Calu3 (cell line): Measurements from ENCODE around the gene MGMT. TPM values are rescaled to one million over a fixed set of nuclear protein-coding genes. Genes with fewer than 3 reads are reported as not detected.

Experiments used
- BruUV-seq: library from RNA; stranded (reverse); fragments of 400-500 nt; replicated peaks from 2 replicates; lab custom pipeline; 2021; lab: Mats Ljungman, UMichigan
- CTCF ChIA-PET: fragments of 300-600 bp; sonication (Branson Sonifier 250); formaldehyde crosslinking; loops from one replicate; lab custom pipeline; 2022; ENCODE audit warnings: antibody characterized with exemption; lab: Charles Lee
- DNase-seq: peaks from one replicate; pipeline ENCODE4 v3.0.0; 2022
- H3K27ac Mint-ChIP-seq: one replicate; pipeline ENCODE4 v1.8.0; 2022; ENCODE audit warnings: mixed read lengths; ENCODE audit not compliant: unreplicated experiment
- H3K27me3 Mint-ChIP-seq: one replicate; pipeline ENCODE4 v1.8.0; 2022; ENCODE audit warnings: mixed read lengths; ENCODE audit not compliant: unreplicated experiment
- H3K36me3 Mint-ChIP-seq: one replicate; pipeline ENCODE4 v1.8.0; 2022; ENCODE audit warnings: mild to moderate bottlenecking, moderate library complexity, mixed read lengths; ENCODE audit not compliant: insufficient read depth, unreplicated experiment
- H3K4me1 Mint-ChIP-seq: one replicate; pipeline ENCODE4 v1.8.0; 2022; ENCODE audit warnings: mild to moderate bottlenecking, low read depth, mixed read lengths; ENCODE audit not compliant: unreplicated experiment
- H3K4me3 Mint-ChIP-seq: one replicate; pipeline ENCODE4 v1.8.0; 2022; ENCODE audit warnings: mild to moderate bottlenecking, low read depth, moderate library complexity, mixed read lengths; ENCODE audit not compliant: unreplicated experiment
- H3K9me3 Mint-ChIP-seq: one replicate; pipeline ENCODE4 v1.8.0; 2022; ENCODE audit warnings: low read depth, mixed read lengths; ENCODE audit not compliant: unreplicated experiment
- intact Hi-C: fragments of 100-400 bp; cut with micrococcal nuclease; formaldehyde crosslinking; loops from one replicate; pipeline ENCODE4 v1.10.0; 2022; ENCODE audit not compliant: unreplicated experiment
- total RNA-seq: library from RNA; stranded (reverse); gene quantifications from 2 replicates; pipeline ENCODE4 v1.2.3, GENCODE V29; 2022
- TF ChIP-seq, protein P1 (sequence below): fragments of 200-600 bp; IDR thresholded peaks from one replicate; pipeline ENCODE4 v1.8.0; 2022; ENCODE audit warnings: antibody characterized with exemption; ENCODE audit not compliant: unreplicated experiment

MGMT gene
- total RNA-seq, 1 experiment from 2014 or later = 8.3 TPM

DNA sequence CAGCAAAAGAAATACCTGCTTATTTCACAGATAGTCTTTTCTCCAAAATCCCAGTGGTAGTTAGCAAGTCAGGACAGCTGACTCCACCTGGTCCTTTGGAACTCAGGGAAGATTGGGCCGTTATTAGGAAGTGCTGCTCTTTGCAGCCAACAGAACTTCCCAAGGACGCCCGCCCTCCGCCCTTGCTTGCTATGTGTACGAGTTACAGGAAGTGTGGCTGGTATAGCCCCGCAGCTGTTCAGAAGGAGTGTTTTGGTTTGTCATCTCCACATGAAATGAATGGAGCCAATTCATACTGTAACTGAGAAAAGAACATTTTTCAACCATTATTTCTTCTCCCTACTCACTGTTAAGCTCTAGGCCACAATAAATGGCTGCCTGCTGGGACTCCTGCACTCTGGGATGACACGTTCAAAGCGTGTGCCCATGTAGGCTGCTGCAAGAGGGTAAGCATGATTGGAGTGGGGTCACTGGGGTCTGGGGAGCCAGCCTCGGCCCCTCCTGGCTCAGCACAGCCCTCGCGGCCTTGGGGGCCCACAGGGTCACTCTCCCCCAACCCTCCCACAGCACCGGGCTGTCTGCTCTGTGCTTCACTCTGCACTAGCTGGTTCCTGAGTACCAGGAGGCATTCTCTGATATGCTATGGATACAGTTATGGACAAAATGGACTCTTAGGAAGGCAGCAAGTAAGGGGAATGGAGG is 253.0 kb downstream of the MGMT start:
- DNase-seq = no peak
- Mint-ChIP-seq H3K9me3 (peaks cover 3% of the 10 kb centered on the region), H3K36me3 (no peaks in the 10 kb centered on the region), H3K4me1 (no peaks in the 10 kb centered on the region), H3K27me3 (no peaks in the 10 kb centered on the region), H3K27ac (no peak overlapping the region), H3K4me3 (no peak overlapping the region)
- TF ChIP-seq, protein P1, sequence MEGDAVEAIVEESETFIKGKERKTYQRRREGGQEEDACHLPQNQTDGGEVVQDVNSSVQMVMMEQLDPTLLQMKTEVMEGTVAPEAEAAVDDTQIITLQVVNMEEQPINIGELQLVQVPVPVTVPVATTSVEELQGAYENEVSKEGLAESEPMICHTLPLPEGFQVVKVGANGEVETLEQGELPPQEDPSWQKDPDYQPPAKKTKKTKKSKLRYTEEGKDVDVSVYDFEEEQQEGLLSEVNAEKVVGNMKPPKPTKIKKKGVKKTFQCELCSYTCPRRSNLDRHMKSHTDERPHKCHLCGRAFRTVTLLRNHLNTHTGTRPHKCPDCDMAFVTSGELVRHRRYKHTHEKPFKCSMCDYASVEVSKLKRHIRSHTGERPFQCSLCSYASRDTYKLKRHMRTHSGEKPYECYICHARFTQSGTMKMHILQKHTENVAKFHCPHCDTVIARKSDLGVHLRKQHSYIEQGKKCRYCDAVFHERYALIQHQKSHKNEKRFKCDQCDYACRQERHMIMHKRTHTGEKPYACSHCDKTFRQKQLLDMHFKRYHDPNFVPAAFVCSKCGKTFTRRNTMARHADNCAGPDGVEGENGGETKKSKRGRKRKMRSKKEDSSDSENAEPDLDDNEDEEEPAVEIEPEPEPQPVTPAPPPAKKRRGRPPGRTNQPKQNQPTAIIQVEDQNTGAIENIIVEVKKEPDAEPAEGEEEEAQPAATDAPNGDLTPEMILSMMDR = no peak
- BruUV-seq = no TSS peak
- intact Hi-C loops = no loop called here
- CTCF ChIA-PET = no interaction called here

DNA sequence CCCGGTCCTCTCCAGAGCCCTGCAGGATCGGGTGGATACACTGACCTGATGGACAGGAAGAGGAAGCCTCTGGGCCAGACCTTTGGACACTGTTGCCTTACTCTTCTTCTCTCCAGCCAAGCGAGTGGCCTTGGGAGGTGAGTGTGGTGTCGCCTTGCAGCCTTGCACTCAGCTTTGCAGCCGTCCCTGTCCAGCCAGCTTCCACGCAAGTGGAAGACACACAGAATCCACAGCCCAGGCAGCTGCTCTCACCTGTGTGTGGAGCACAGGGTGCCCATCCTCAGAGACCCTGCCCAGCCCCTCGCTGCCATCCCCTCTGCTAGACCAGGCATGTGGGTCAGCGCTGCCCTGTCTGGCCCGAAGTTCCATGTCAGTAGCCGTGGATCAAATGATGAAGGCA is 258.0 kb downstream of the MGMT start:
- TF ChIP-seq, protein P1 = no peak
- intact Hi-C loops = no loop called here
- H3K4me1 Mint-ChIP-seq = no peaks in the 10 kb centered on the region
- CTCF ChIA-PET = no interaction called here
- no TSS peak for BruUV-seq
- H3K27ac Mint-ChIP-seq = no peak overlapping the region
- no peak overlapping the region for H3K4me3 Mint-ChIP-seq
- no peaks in the 10 kb centered on the region for H3K27me3 Mint-ChIP-seq
- no peaks in the 10 kb centered on the region for H3K36me3 Mint-ChIP-seq
- H3K9me3 Mint-ChIP-seq = peaks cover 3% of the 10 kb centered on the region
- no peak for DNase-seq

GRCh38 chr10:129725482-129725881 is 258.4 kb downstream of the MGMT start:
- Mint-ChIP-seq H3K27ac (no peak overlapping the region), H3K9me3 (peaks cover 3% of the 10 kb centered on the region), H3K36me3 (no peaks in the 10 kb centered on the region), H3K27me3 (no peaks in the 10 kb centered on the region), H3K4me3 (no peak overlapping the region), H3K4me1 (no peaks in the 10 kb centered on the region)
- intact Hi-C loops = no loop called here
- CTCF ChIA-PET = no interaction called here
- DNase-seq = no peak
- TF ChIP-seq, protein P1 = no peak
- BruUV-seq = no TSS peak

DNA sequence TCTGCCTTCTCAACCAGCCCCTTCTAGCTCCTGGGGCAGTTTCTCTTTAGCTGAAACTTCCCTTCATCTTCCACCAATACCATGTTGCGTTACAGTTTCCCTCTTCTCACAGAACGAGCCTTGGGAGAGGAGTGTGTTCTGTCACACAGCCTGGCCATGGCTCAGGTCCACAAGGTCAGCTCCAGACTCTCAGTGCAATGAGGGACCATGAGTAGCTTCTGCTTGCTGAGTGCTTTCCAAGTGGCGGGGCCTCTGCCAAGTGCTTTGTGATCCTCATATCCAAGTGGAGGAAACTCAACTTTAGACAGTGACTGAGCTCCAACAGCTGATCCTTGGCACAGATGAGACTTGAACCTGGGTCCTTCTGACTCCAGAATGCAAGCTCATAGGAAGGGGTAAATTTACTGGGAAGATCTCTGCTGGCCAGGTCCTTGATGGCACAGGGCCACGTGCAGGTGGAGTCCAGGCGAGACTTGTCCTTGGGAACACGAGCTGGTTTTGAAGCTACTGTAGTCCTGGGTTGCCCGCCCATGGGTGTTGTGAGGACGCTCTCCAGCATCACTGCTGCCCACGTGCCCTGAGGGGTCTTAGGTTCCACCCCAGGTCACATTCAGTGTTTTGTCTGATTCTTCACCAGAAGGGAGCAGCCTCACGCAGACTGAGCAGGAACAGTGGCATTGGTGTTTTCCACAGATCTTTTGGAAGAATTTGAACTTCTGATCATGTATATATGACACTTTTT is 259.0 kb downstream of the MGMT start:
- DNase-seq = no peak
- intact Hi-C loops = no loop called here
- Mint-ChIP-seq H3K27ac (no peak overlapping the region), H3K27me3 (no peaks in the 10 kb centered on the region), H3K4me1 (no peaks in the 10 kb centered on the region), H3K36me3 (no peaks in the 10 kb centered on the region), H3K9me3 (peaks cover 3% of the 10 kb centered on the region), H3K4me3 (no peak overlapping the region)
- CTCF ChIA-PET = no interaction called here
- BruUV-seq = no TSS peak
- TF ChIP-seq, protein P1 = no peak
